HL-60 (cell line): ENCODE data around the gene AHRR.

Experiments
- CTCF ChIP-seq: IDR thresholded peaks from one replicate; pipeline ENCODE4 v1.5.1; 2011; ENCODE audit warnings: low read length, control low read depth, inconsistent platforms; ENCODE audit not compliant: insufficient read depth
- GABPA ChIP-seq: IDR thresholded peaks from 2 replicates; pipeline ENCODE4 v1.6.1; 2012; ENCODE audit warnings: low read depth
- POLR2AphosphoS5 ChIP-seq: IDR thresholded peaks from 2 replicates; pipeline ENCODE4 v1.6.1; 2012; ENCODE audit warnings: low read depth

- no peak for TF ChIP-seq POLR2AphosphoS5
- no peak for TF ChIP-seq CTCF
- TF ChIP-seq GABPA, result no peak
Observed at GRCh38 chr5:320524-321229, 837 bp upstream of the AHRR start.
